Transverse colon (tissue), 4 donors: Measurements from ENCODE around the gene ABCG1.

Experiments
- CTCF ChIP-seq, 5 experiments: fragments of 200-600 bp in 3 of 5; fragments of 450-650 bp in 2 of 5; sonication (generic) in 3 of 5; IDR thresholded peaks; 1 replicate in 2 of 5; 2 replicates in 3 of 5; pipeline ENCODE4 v1.5.1; 2016 to 2017; ENCODE audit warnings: antibody characterized with exemption in 5 of 5, inconsistent platforms in 3 of 5, mild to moderate bottlenecking in 2 of 5, moderate library complexity in 1 of 5
- EP300 ChIP-seq: sonication (generic); formaldehyde crosslinking; IDR thresholded peaks from one replicate; pipeline ENCODE4 v1.6.1; 2017; ENCODE audit warnings: antibody characterized with exemption, low read depth
- POLR2A ChIP-seq: fragments of 450-650 bp; IDR thresholded peaks from one replicate; pipeline ENCODE4 v1.6.1; 2016; ENCODE audit warnings: antibody characterized with exemption, mild to moderate bottlenecking, moderate library complexity
- POLR2AphosphoS5 ChIP-seq, 3 donors: sonication (generic); formaldehyde crosslinking; IDR thresholded peaks; one replicate each; pipeline ENCODE4 v1.6.1; 2016; ENCODE audit warnings: antibody characterized with exemption in 3 of 3

- TF ChIP-seq POLR2A, result no peak
- TF ChIP-seq CTCF (IDR thresholded peaks at IDR 0.05), result no peak
- TF ChIP-seq EP300, result no peak
- no peak for TF ChIP-seq POLR2AphosphoS5 (IDR thresholded peaks at IDR 0.05)
Observed at GRCh38 chr21:42346441-42346840, 127.5 kb downstream of the ABCG1 start.
